HepG2 (cell line): ENCODE measurements around the gene GTF3C5. TPM values are rescaled to one million over a fixed set of nuclear protein-coding genes. Genes with fewer than 3 reads are reported as not detected.

ENCODE experiments used
- ATM ChIP-seq: fragments of 450-650 bp; IDR thresholded peaks from 2 replicates; pipeline ENCODE4 v1.7.1; 2017; ENCODE audit warnings: mild to moderate bottlenecking, borderline replicate concordance
- GATA4 ChIP-seq: sonication (generic); IDR thresholded peaks from 2 replicates; pipeline ENCODE4 v1.6.1; 2016; ENCODE audit warnings: antibody characterized with exemption, low read depth, borderline replicate concordance
- HDAC2 ChIP-seq: sonication (generic); formaldehyde crosslinking; IDR thresholded peaks from 2 replicates; pipeline ENCODE4 v1.4.0; 2020; ENCODE audit warnings: missing genetic modification reagents
- HIVEP1 ChIP-seq: sonication (generic); formaldehyde crosslinking; IDR thresholded peaks from 2 replicates; pipeline ENCODE4 v1.4.0; 2020; ENCODE audit warnings: mild to moderate bottlenecking, missing genetic modification reagents
- IKZF4 ChIP-seq: sonication (generic); formaldehyde crosslinking; IDR thresholded peaks from 2 replicates; pipeline ENCODE4 v1.5.1; 2020; ENCODE audit warnings: borderline replicate concordance, mild to moderate bottlenecking, low read depth, missing genetic modification reagents; ENCODE audit errors: not compliant biosample characterization
- IRF1 ChIP-seq: sonication (generic); formaldehyde crosslinking; IDR thresholded peaks from 2 replicates; pipeline ENCODE4 v1.4.0; 2020; ENCODE audit warnings: low read depth, mild to moderate bottlenecking, missing genetic modification reagents
- MAFG ChIP-seq: sonication (generic); formaldehyde crosslinking; IDR thresholded peaks from 2 replicates; pipeline ENCODE4 v1.5.1; 2020; ENCODE audit warnings: mild to moderate bottlenecking, missing genetic modification reagents
- PCBP2 ChIP-seq: fragments of 200-400 bp; formaldehyde crosslinking; optimal IDR thresholded peaks from 2 replicates; pipeline ENCODE3; 2018; ENCODE audit warnings: low read length, low read depth; ENCODE audit not compliant: poor library complexity, severe bottlenecking
- ZFP36 ChIP-seq: fragments of 150-350 bp; IDR thresholded peaks from 2 replicates; pipeline ENCODE4 v1.6.1; 2018; ENCODE audit warnings: borderline replicate concordance, low read length, low read depth; ENCODE audit not compliant: partially characterized antibody
- ZNF33A ChIP-seq: sonication (generic); formaldehyde crosslinking; IDR thresholded peaks from 2 replicates; pipeline ENCODE4 v1.5.1; 2020; ENCODE audit warnings: missing genetic modification reagents, mild to moderate bottlenecking, moderate library complexity, borderline replicate concordance
- ZNF563 ChIP-seq: sonication (generic); formaldehyde crosslinking; IDR thresholded peaks from 2 replicates; pipeline ENCODE4 v1.8.0; 2022; ENCODE audit warnings: mild to moderate bottlenecking, moderate library complexity, missing genetic modification reagents
- polyA plus RNA-seq, 8 experiments: library from polyadenylated mRNA; depleted of rRNA in 3 of 8; stranded (reverse) in 7 of 8; unstranded in 1 of 8; fragments of >200 nt; fragmentation: Illumina TruSeq in 4 of 8; extraction: Trizol in 4 of 8; gene quantifications; 2 replicates each; pipeline versions ENCODE4 v1.2.1 to v1.2.3, GENCODE V29; 2011 to 2016; ENCODE audit warnings: low read depth in 4 of 8, missing spikeins in 1 of 8, mixed read lengths in 1 of 8; ENCODE audit not compliant: insufficient read depth in 1 of 8
- total RNA-seq, 5 experiments: library from RNA; depleted of rRNA; stranded (reverse); fragments of >200 nt; fragmentation: Illumina TruSeq; extraction: Trizol; gene quantifications; 2 replicates each; pipeline ENCODE4 v1.2.3, GENCODE V29; 2016; ENCODE audit warnings: low read depth in 1 of 5
- TF ChIP-seq, protein P1 (sequence below), 2 experiments: fragments of 450-650 bp in 1 of 2; sonication (generic) in 1 of 2; formaldehyde crosslinking in 1 of 2; IDR thresholded peaks; 2 replicates each; pipeline versions ENCODE4 v1.6.1 to v1.8.0; 2016 to 2022; ENCODE audit warnings: antibody characterized with exemption in 1 of 2, mild to moderate bottlenecking in 1 of 2, missing genetic modification reagents in 1 of 2
- TF ChIP-seq, protein P2 (sequence below): sonication (generic); formaldehyde crosslinking; IDR thresholded peaks from 2 replicates; pipeline ENCODE4 v1.4.0; 2020; ENCODE audit warnings: mild to moderate bottlenecking, low read depth, missing genetic modification reagents
- TF ChIP-seq, protein P3 (sequence below): sonication (generic); formaldehyde crosslinking; IDR thresholded peaks from 2 replicates; pipeline ENCODE4 v1.4.0; 2020; ENCODE audit warnings: low read depth, missing genetic modification reagents

The GTF3C5 gene
- total and polyA plus RNA-seq, 2 of the 13 experiments (the other 11 are each of a cell fraction or from before 2014, with no cell fraction given): 66.9 to 92.6 TPM

- TF ChIP-seq, protein P1, sequence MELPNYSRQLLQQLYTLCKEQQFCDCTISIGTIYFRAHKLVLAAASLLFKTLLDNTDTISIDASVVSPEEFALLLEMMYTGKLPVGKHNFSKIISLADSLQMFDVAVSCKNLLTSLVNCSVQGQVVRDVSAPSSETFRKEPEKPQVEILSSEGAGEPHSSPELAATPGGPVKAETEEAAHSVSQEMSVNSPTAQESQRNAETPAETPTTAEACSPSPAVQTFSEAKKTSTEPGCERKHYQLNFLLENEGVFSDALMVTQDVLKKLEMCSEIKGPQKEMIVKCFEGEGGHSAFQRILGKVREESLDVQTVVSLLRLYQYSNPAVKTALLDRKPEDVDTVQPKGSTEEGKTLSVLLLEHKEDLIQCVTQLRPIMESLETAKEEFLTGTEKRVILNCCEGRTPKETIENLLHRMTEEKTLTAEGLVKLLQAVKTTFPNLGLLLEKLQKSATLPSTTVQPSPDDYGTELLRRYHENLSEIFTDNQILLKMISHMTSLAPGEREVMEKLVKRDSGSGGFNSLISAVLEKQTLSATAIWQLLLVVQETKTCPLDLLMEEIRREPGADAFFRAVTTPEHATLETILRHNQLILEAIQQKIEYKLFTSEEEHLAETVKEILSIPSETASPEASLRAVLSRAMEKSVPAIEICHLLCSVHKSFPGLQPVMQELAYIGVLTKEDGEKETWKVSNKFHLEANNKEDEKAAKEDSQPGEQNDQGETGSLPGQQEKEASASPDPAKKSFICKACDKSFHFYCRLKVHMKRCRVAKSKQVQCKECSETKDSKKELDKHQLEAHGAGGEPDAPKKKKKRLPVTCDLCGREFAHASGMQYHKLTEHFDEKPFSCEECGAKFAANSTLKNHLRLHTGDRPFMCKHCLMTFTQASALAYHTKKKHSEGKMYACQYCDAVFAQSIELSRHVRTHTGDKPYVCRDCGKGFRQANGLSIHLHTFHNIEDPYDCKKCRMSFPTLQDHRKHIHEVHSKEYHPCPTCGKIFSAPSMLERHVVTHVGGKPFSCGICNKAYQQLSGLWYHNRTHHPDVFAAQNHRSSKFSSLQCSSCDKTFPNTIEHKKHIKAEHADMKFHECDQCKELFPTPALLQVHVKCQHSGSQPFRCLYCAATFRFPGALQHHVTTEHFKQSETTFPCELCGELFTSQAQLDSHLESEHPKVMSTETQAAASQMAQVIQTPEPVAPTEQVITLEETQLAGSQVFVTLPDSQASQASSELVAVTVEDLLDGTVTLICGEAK (IDR thresholded peaks at IDR 0.05): no peak
- TF ChIP-seq, protein P1 (CRISPR knock-in tag; IDR thresholded peaks at IDR 0.05): no peak
- TF ChIP-seq, protein P2, sequence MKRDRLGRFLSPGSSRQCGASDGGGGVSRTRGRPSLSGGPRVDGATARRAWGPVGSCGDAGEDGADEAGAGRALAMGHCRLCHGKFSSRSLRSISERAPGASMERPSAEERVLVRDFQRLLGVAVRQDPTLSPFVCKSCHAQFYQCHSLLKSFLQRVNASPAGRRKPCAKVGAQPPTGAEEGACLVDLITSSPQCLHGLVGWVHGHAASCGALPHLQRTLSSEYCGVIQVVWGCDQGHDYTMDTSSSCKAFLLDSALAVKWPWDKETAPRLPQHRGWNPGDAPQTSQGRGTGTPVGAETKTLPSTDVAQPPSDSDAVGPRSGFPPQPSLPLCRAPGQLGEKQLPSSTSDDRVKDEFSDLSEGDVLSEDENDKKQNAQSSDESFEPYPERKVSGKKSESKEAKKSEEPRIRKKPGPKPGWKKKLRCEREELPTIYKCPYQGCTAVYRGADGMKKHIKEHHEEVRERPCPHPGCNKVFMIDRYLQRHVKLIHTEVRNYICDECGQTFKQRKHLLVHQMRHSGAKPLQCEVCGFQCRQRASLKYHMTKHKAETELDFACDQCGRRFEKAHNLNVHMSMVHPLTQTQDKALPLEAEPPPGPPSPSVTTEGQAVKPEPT (CRISPR knock-in tag): no peak
- no peak for TF ChIP-seq IKZF4 (CRISPR knock-in tag)
- TF ChIP-seq PCBP2: no peak
- no peak for TF ChIP-seq ZNF33A
- no peak for TF ChIP-seq GATA4
- no peak for TF ChIP-seq MAFG
- TF ChIP-seq, protein P3, sequence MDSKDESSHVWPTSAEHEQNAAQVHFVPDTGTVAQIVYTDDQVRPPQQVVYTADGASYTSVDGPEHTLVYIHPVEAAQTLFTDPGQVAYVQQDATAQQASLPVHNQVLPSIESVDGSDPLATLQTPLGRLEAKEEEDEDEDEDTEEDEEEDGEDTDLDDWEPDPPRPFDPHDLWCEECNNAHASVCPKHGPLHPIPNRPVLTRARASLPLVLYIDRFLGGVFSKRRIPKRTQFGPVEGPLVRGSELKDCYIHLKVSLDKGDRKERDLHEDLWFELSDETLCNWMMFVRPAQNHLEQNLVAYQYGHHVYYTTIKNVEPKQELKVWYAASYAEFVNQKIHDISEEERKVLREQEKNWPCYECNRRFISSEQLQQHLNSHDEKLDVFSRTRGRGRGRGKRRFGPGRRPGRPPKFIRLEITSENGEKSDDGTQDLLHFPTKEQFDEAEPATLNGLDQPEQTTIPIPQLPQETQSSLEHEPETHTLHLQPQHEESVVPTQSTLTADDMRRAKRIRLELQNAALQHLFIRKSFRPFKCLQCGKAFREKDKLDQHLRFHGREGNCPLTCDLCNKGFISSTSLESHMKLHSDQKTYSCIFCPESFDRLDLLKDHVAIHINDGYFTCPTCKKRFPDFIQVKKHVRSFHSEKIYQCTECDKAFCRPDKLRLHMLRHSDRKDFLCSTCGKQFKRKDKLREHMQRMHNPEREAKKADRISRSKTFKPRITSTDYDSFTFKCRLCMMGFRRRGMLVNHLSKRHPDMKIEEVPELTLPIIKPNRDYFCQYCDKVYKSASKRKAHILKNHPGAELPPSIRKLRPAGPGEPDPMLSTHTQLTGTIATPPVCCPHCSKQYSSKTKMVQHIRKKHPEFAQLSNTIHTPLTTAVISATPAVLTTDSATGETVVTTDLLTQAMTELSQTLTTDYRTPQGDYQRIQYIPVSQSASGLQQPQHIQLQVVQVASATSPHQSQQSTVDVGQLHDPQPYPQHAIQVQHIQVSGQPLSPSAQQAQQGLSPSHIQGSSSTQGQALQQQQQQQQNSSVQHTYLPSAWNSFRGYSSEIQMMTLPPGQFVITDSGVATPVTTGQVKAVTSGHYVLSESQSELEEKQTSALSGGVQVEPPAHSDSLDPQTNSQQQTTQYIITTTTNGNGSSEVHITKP (CRISPR knock-in tag): no peak
- no peak for TF ChIP-seq HIVEP1 (CRISPR knock-in tag)
- no peak for TF ChIP-seq ZNF563 (CRISPR knock-in tag)
- TF ChIP-seq ATM: no peak
- no peak for TF ChIP-seq IRF1 (CRISPR knock-in tag)
- no peak for TF ChIP-seq HDAC2
- TF ChIP-seq ZFP36: no peak
Measured at GRCh38 chr9:133026426-133026825, 4.4 kb upstream of the GTF3C5 start (continued).
